Endodermal cell (in vitro differentiated cells): Measurements from ENCODE around the gene ARHGEF11. TPM values are rescaled to one million over a fixed set of nuclear protein-coding genes. Genes with fewer than 3 reads are reported as not detected.

ENCODE experiments used
- DNase-seq: peaks from one replicate; pipeline ENCODE4 v3.0.0-alpha.2; 2017
- H3K27ac ChIP-seq: 2 replicates; pipeline ENCODE4 v1.5.1; 2013; ENCODE audit warnings: mild to moderate bottlenecking, low read depth, low read length, moderate library complexity
- H3K27me3 ChIP-seq: 2 replicates; pipeline ENCODE4 v1.6.1; 2013; ENCODE audit warnings: mild to moderate bottlenecking, low read length, moderate library complexity; ENCODE audit not compliant: insufficient read depth, control insufficient read depth, poor library complexity, severe bottlenecking
- H3K36me3 ChIP-seq: 2 replicates; pipeline ENCODE4 v1.7.0; 2013; ENCODE audit warnings: mild to moderate bottlenecking, low read length, moderate library complexity; ENCODE audit not compliant: control insufficient read depth, insufficient read depth
- H3K4me1 ChIP-seq: one replicate; pipeline ENCODE4 v1.7.0; 2013; ENCODE audit warnings: low read length; ENCODE audit not compliant: control insufficient read depth, insufficient read depth
- H3K4me3 ChIP-seq: 2 replicates; pipeline ENCODE4 v1.5.1; 2013; ENCODE audit warnings: mild to moderate bottlenecking, low read length, moderate library complexity
- H3K9ac ChIP-seq: 2 replicates; pipeline ENCODE4 v1.6.1; 2013; ENCODE audit warnings: mild to moderate bottlenecking, low read length, moderate library complexity; ENCODE audit not compliant: poor library complexity, severe bottlenecking; ENCODE audit errors: extremely low read depth
- H3K9me3 ChIP-seq: 2 replicates; pipeline ENCODE4 v1.6.1; 2013; ENCODE audit warnings: mild to moderate bottlenecking, low read length, moderate library complexity; ENCODE audit not compliant: control insufficient read depth
- H3K27ac Mint-ChIP-seq: 2 replicates; pipeline ENCODE4 v1.8.0; 2020; ENCODE audit warnings: mixed read lengths
- H3K27me3 Mint-ChIP-seq: 2 replicates; pipeline ENCODE4 v1.8.0; 2021; ENCODE audit warnings: mild to moderate bottlenecking, mixed read lengths; ENCODE audit not compliant: insufficient read depth
- H3K36me3 Mint-ChIP-seq: 2 replicates; pipeline ENCODE4 v1.8.0; 2020; ENCODE audit warnings: low read depth, mixed read lengths
- H3K4me1 Mint-ChIP-seq: 2 replicates; pipeline ENCODE4 v1.8.0; 2020; ENCODE audit warnings: mixed read lengths
- H3K4me3 Mint-ChIP-seq: 2 replicates; pipeline ENCODE4 v1.8.0; 2020; ENCODE audit warnings: mild to moderate bottlenecking, moderate library complexity, mixed read lengths
- H3K9me3 Mint-ChIP-seq: 2 replicates; pipeline ENCODE4 v1.8.0; 2020; ENCODE audit warnings: mild to moderate bottlenecking, mixed read lengths
- WGBS, 2 experiments: methylation state at CpG; one replicate each; pipeline versions ENCODE4 v1.1.5 to v1.1.7; 2013; ENCODE audit warnings: missing lambda C conversion rate in 2 of 2, mixed read lengths in 1 of 2; ENCODE audit not compliant: insufficient coverage in 1 of 2, insufficient read length in 1 of 2; 5-methylcytosine and 5-hydroxymethylcytosine counted together
- total RNA-seq, 2 donors: library from RNA; stranded (reverse); fragmentation: NEBNext Ultra II Directional in 1 of 2; extraction: Animal tissue kit (Norgen Biotek cat#: 25700) in 1 of 2; gene quantifications; 2 replicates in 1 of 2; 3 replicates in 1 of 2; pipeline ENCODE4 v1.2.1, GENCODE V29; 2021
- TF ChIP-seq, protein P1 (sequence below): fragments of 200-600 bp; sonication (generic); conservative IDR thresholded peaks from 2 replicates; pipeline ENCODE4 v1.5.0; 2021; ENCODE audit warnings: antibody characterized with exemption, mild to moderate bottlenecking

Gene ARHGEF11
- total RNA-seq, 2 donors from 2014 or later, result 54.2 to 56.5 TPM

DNA sequence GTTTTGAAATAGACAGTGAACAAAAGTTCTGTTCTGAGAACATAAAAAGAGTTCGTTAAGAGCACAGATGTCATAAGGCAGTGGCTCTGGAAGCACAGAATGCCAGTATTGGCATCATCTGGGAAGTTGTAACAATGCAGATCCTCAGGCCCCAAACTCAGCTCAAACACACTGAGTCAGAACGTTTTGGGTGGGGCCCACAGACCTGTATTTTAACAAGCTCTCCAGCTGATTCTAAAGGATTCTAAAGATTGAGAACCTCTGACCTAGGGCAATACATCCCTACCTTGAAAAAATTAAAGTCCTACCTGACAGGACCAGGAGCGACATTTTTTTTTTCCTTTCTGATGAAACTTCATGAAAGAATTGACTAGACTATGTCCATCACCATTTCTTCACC lies 13.2 kb downstream of the ARHGEF11 start:
- Histone ChIP-seq H3K27ac (no peak overlapping the region), H3K9ac (no peak overlapping the region), H3K27me3 (no peaks in the 10 kb centered on the region), H3K36me3 (no peaks in the 10 kb centered on the region), H3K4me3 (no peak overlapping the region), H3K9me3 (no peaks in the 10 kb centered on the region), H3K4me1 (no peaks in the 10 kb centered on the region)
- no peaks in the 10 kb centered on the region for H3K27me3 Mint-ChIP-seq
- TF ChIP-seq, protein P1, sequence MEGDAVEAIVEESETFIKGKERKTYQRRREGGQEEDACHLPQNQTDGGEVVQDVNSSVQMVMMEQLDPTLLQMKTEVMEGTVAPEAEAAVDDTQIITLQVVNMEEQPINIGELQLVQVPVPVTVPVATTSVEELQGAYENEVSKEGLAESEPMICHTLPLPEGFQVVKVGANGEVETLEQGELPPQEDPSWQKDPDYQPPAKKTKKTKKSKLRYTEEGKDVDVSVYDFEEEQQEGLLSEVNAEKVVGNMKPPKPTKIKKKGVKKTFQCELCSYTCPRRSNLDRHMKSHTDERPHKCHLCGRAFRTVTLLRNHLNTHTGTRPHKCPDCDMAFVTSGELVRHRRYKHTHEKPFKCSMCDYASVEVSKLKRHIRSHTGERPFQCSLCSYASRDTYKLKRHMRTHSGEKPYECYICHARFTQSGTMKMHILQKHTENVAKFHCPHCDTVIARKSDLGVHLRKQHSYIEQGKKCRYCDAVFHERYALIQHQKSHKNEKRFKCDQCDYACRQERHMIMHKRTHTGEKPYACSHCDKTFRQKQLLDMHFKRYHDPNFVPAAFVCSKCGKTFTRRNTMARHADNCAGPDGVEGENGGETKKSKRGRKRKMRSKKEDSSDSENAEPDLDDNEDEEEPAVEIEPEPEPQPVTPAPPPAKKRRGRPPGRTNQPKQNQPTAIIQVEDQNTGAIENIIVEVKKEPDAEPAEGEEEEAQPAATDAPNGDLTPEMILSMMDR, result no peak
- no peaks in the 10 kb centered on the region for H3K9me3 Mint-ChIP-seq
- peaks cover 37% of the 10 kb centered on the region for H3K4me1 Mint-ChIP-seq
- no peak overlapping the region for H3K27ac Mint-ChIP-seq
- peaks cover 1% of the 10 kb centered on the region for H3K36me3 Mint-ChIP-seq
- no peak for DNase-seq
- no peak overlapping the region for H3K4me3 Mint-ChIP-seq
- 84 to 88% methylated on average over 2 to 3 of the region's 3 CpGs for WGBS, 2 experiments

DNA sequence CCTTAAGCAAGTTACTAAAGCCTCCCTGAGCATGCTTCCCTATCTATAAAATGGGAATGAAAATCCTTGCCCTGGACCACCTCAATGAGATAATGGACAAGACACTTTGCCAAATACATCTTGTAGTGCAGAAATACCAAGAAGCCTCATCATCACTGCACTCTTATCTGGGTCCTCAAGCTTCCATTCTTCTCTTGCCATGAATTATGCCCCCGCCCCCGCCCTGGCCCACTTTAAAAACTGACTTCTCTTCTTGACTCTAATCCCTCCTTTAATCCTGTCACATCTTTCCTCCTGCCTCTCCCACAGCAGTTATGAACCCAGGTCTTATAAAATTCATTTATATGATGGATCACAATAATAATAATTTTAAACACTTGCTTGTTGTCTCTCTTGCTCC lies 14.8 kb downstream of the ARHGEF11 start:
- Histone ChIP-seq H3K27ac (no peak overlapping the region), H3K9me3 (no peaks in the 10 kb centered on the region), H3K4me3 (no peak overlapping the region), H3K9ac (no peak overlapping the region), H3K36me3 (no peaks in the 10 kb centered on the region), H3K4me1 (peaks cover 3% of the 10 kb centered on the region), H3K27me3 (no peaks in the 10 kb centered on the region)
- Mint-ChIP-seq H3K9me3 (no peaks in the 10 kb centered on the region), H3K27ac (no peak overlapping the region), H3K27me3 (no peaks in the 10 kb centered on the region), H3K36me3 (no peaks in the 10 kb centered on the region), H3K4me1 (peaks cover 45% of the 10 kb centered on the region), H3K4me3 (no peak overlapping the region)
- DNase-seq, result no peak
- TF ChIP-seq, protein P1, result no peak
- WGBS, 2 experiments, result 82% methylated on average over 2 of the region's 2 CpGs; no CpG with 5 or more reads in 1 of the 2 experiments

DNA sequence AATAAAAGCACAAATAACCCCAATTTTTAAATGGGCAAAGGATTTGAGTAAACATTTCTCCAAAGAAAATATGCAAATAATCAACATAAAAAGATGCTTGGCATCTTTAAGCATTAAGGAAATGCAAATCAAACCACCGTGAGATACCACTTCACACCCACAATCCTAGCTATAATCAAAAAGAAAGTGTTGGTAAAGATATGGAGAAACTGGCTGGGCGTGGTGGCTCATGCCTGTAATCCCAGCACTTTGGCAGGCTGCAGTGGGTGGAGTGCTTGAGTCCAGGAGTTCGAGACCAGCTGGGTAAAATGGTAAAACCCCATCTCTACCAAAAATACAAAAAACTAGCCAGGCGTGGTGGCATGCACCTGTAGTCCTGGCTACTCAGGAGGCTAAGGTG lies 16.9 kb downstream of the ARHGEF11 start:
- H3K27ac ChIP-seq, result no peak overlapping the region
- H3K27me3 ChIP-seq, result no peaks in the 10 kb centered on the region
- peaks cover 11% of the 10 kb centered on the region for H3K36me3 Mint-ChIP-seq
- H3K27ac Mint-ChIP-seq, result no peak overlapping the region
- TF ChIP-seq, protein P1, result no peak
- peaks cover 6% of the 10 kb centered on the region for H3K9me3 Mint-ChIP-seq
- 97% methylated on average over 4 of the region's 4 CpGs; no CpG with 5 or more reads in 1 of the 2 experiments for WGBS, 2 experiments
- DNase-seq, result no peak
- no peak overlapping the region for H3K9ac ChIP-seq
- no peak overlapping the region for H3K4me3 Mint-ChIP-seq
- H3K4me1 ChIP-seq, result peaks cover 3% of the 10 kb centered on the region
- H3K4me3 ChIP-seq, result no peak overlapping the region
- peaks cover 13% of the 10 kb centered on the region for H3K36me3 ChIP-seq
- peaks cover 8% of the 10 kb centered on the region for H3K9me3 ChIP-seq
- H3K27me3 Mint-ChIP-seq, result no peaks in the 10 kb centered on the region
- peaks cover 37% of the 10 kb centered on the region for H3K4me1 Mint-ChIP-seq
